Neuronal stem cell (in vitro differentiated cells): ENCODE measurements around the gene DZIP3.
"Not testable (repeated sequence)": the region's sequence is repeated elsewhere in the genome, so short reads cannot be mapped to it uniquely, and the experiment has no call there.

Experiments
- DNase-seq: peaks from one replicate; pipeline ENCODE4 v3.0.0-alpha.2; 2013; ENCODE audit warnings: low spot score
- H2AFZ ChIP-seq: one replicate; pipeline ENCODE4 v1.6.1; 2013; ENCODE audit warnings: mild to moderate bottlenecking, low read length, inconsistent platforms
- H2AK5ac ChIP-seq: 2 replicates; pipeline ENCODE4 v1.6.1; 2013; ENCODE audit warnings: low read depth, mild to moderate bottlenecking, inconsistent platforms, low read length, moderate library complexity, mixed read lengths
- H2BK120ac ChIP-seq: 2 replicates; pipeline ENCODE4 v1.6.1; 2013; ENCODE audit warnings: low read depth, mild to moderate bottlenecking, inconsistent platforms, low read length, moderate library complexity, mixed read lengths
- H2BK12ac ChIP-seq: one replicate; pipeline ENCODE4 v1.6.1; 2013; ENCODE audit warnings: low read length, inconsistent platforms
- H2BK15ac ChIP-seq: 2 replicates; pipeline ENCODE4 v1.6.1; 2013; ENCODE audit warnings: mild to moderate bottlenecking, low read length, inconsistent platforms, mixed read lengths
- H2BK5ac ChIP-seq: one replicate; pipeline ENCODE4 v1.6.1; 2013; ENCODE audit warnings: inconsistent platforms, mild to moderate bottlenecking, low read length, moderate library complexity
- H3K14ac ChIP-seq: one replicate; pipeline ENCODE4 v1.6.1; 2013; ENCODE audit warnings: low read length, inconsistent platforms
- H3K18ac ChIP-seq: 2 replicates; pipeline ENCODE4 v1.6.1; 2013; ENCODE audit warnings: low read length, inconsistent platforms
- H3K23ac ChIP-seq: 2 replicates; pipeline ENCODE4 v1.6.1; 2013; ENCODE audit warnings: low read depth, mild to moderate bottlenecking, mixed read lengths, low read length, inconsistent platforms; ENCODE audit not compliant: poor library complexity
- H3K27ac ChIP-seq: replicated peaks from 3 replicates; pipeline ENCODE4 v1.5.1; 2013; ENCODE audit warnings: low read length, inconsistent platforms
- H3K27me3 ChIP-seq, 3 experiments: 2 replicates each; pipeline ENCODE4 v1.6.1; 2013; ENCODE audit warnings: low read length in 3 of 3, mild to moderate bottlenecking in 2 of 3, inconsistent platforms in 1 of 3, low read depth in 1 of 3, mixed read lengths in 1 of 3, moderate library complexity in 1 of 3; ENCODE audit not compliant: control insufficient read depth in 3 of 3, insufficient read depth in 3 of 3
- H3K36me3 ChIP-seq, 2 donors: replicated peaks in 1 of 2; 2 replicates each; pipeline ENCODE4 v1.6.1; 2013; ENCODE audit warnings: low read length in 2 of 2; ENCODE audit not compliant: control insufficient read depth in 2 of 2, insufficient read depth in 2 of 2
- H3K4ac ChIP-seq: 2 replicates; pipeline ENCODE4 v1.6.1; 2013; ENCODE audit warnings: inconsistent platforms, mild to moderate bottlenecking, low read length, moderate library complexity
- H3K4me1 ChIP-seq, 2 donors: 1 replicate in 1 of 2; 2 replicates in 1 of 2; pipeline ENCODE4 v1.6.1; 2013; ENCODE audit warnings: low read length in 2 of 2, low read depth in 1 of 2; ENCODE audit not compliant: control insufficient read depth in 2 of 2, insufficient read depth in 1 of 2
- H3K4me2 ChIP-seq: one replicate; pipeline ENCODE4 v1.6.1; 2013; ENCODE audit warnings: mild to moderate bottlenecking, low read length, inconsistent platforms; ENCODE audit not compliant: insufficient read depth, poor library complexity, severe bottlenecking
- H3K4me3 ChIP-seq, 2 donors: 2 replicates each; pipeline ENCODE4 v1.5.1; 2013; ENCODE audit warnings: low read length in 2 of 2, mild to moderate bottlenecking in 2 of 2, inconsistent platforms in 1 of 2, moderate library complexity in 1 of 2
- H3K79me1 ChIP-seq: one replicate; pipeline ENCODE4 v1.6.1; 2013; ENCODE audit warnings: low read depth, mild to moderate bottlenecking, inconsistent platforms, low read length, moderate library complexity
- H3K9ac ChIP-seq: one replicate; pipeline ENCODE4 v1.6.1; 2013; ENCODE audit warnings: mild to moderate bottlenecking, low read depth, low read length, inconsistent platforms; ENCODE audit not compliant: poor library complexity
- H3K9me3 ChIP-seq, 2 donors: replicated peaks in 1 of 2; 2 replicates each; pipeline versions ENCODE3 to v1.6.1; 2013; ENCODE audit warnings: low read length in 2 of 2, mild to moderate bottlenecking in 2 of 2, inconsistent platforms in 1 of 2, low read depth in 1 of 2, mixed read lengths in 1 of 2, moderate library complexity in 1 of 2; ENCODE audit not compliant: control insufficient read depth in 2 of 2, insufficient read depth in 1 of 2
- H4K8ac ChIP-seq: one replicate; pipeline ENCODE4 v1.6.1; 2013; ENCODE audit warnings: low read depth, mild to moderate bottlenecking, inconsistent platforms, low read length, moderate library complexity
- H4K91ac ChIP-seq: one replicate; pipeline ENCODE4 v1.6.1; 2013; ENCODE audit warnings: low read length, low read depth, mild to moderate bottlenecking, inconsistent platforms; ENCODE audit not compliant: poor library complexity
- WGBS, 2 donors: extraction: QIAGEN DNeasy Blood & Tissue Kit; methylation state at CpG; one replicate each; pipeline ENCODE4 v1.1.7; 2013; ENCODE audit warnings: missing lambda C conversion rate in 2 of 2, mixed read lengths in 1 of 2; ENCODE audit not compliant: insufficient read length in 2 of 2, insufficient replicate concordance in 1 of 2; ENCODE audit errors: extremely low coverage in 2 of 2; 5-methylcytosine and 5-hydroxymethylcytosine counted together

The DZIP3 gene

DNA sequence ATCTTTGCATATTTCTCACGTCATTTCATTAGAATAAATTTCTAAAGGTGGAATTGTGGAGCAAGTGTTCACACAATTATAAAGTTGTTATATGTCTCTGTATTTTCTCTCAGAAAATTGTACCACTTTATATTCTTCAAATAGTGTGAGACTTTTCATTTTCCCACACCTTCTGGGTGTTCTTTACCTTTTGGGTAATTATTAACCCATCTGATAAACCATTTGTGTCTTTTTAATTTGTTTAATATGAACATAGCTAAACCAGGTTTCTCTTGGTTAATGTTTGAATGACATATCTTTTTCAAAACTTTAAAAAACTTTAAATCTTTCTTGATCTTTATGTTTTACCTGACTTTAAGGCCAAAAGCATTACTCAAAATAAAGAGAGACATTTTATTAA lies 40.5 kb downstream of the DZIP3 start:
- Histone ChIP-seq H2BK120ac (no peak overlapping the region), H2AK5ac (no peak overlapping the region), H2AFZ (no peak overlapping the region), H3K4me1 (no peaks in the 10 kb centered on the region), H3K4me3 (no peak overlapping the region), H2BK12ac (no peak overlapping the region), H3K4me2 (no peak overlapping the region), H3K36me3 (peaks cover 0 to 65% of the 10 kb centered on the region in 2 donors), H4K8ac (no peak overlapping the region), H3K79me1 (no peaks in the 10 kb centered on the region), H3K9ac (no peak overlapping the region), H3K18ac (no peak overlapping the region), H3K23ac (no peak overlapping the region), H3K4ac (no peak overlapping the region), H3K27ac (no peak overlapping the region), H3K27me3 (no peaks in the 10 kb centered on the region), H3K14ac (no peak overlapping the region), H2BK15ac (no peak overlapping the region), H4K91ac (no peak overlapping the region), H3K9me3 (no peaks in the 10 kb centered on the region), H2BK5ac (no peak overlapping the region)
- no CpG with 5 or more reads among the region's 1 CpG for WGBS, 2 donors
- no peak for DNase-seq

DNA sequence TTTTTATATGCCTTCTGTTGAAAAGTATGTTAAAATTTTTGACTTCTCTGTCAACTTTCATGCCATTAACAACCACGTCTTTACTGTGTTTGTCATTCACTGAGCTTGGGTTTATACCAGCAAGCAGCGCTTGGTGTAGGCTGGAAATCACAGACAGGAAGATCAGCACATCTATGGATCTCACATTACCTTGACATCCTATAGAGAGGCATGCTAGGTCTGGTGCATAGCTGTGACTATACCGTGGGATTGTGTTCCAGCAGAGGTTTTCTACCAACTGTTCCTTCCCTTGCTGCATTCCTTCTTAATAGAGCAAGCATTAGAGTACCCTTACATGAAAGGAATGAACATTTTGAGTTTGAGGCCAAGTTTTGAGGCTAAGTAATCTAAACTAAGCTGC lies 53.0 kb downstream of the DZIP3 start:
- no peak for DNase-seq
- H2AK5ac ChIP-seq: no peak overlapping the region
- H2BK5ac ChIP-seq: no peak overlapping the region
- H3K4me2 ChIP-seq: no peak overlapping the region
- H3K18ac ChIP-seq: no peak overlapping the region
- no peak overlapping the region for H2BK12ac ChIP-seq
- H3K27me3 ChIP-seq: no peaks in the 10 kb centered on the region
- peaks cover 5 to 38% of the 10 kb centered on the region in 2 donors for H3K36me3 ChIP-seq
- H3K4ac ChIP-seq: no peak overlapping the region
- no peaks in the 10 kb centered on the region for H3K4me1 ChIP-seq
- no peak overlapping the region for H3K23ac ChIP-seq
- no peaks in the 10 kb centered on the region for H3K79me1 ChIP-seq
- WGBS, 2 donors: no CpG with 5 or more reads among the region's 3 CpGs
- H3K27ac ChIP-seq: no peak overlapping the region
- no peak overlapping the region for H4K91ac ChIP-seq
- no peak overlapping the region for H2AFZ ChIP-seq
- H3K9ac ChIP-seq: no peak overlapping the region
- H3K4me3 ChIP-seq: no peak overlapping the region
- H4K8ac ChIP-seq: no peak overlapping the region
- no peak overlapping the region for H3K14ac ChIP-seq
- H2BK120ac ChIP-seq: no peak overlapping the region
- H3K9me3 ChIP-seq: no peaks in the 10 kb centered on the region
- no peak overlapping the region for H2BK15ac ChIP-seq

DNA sequence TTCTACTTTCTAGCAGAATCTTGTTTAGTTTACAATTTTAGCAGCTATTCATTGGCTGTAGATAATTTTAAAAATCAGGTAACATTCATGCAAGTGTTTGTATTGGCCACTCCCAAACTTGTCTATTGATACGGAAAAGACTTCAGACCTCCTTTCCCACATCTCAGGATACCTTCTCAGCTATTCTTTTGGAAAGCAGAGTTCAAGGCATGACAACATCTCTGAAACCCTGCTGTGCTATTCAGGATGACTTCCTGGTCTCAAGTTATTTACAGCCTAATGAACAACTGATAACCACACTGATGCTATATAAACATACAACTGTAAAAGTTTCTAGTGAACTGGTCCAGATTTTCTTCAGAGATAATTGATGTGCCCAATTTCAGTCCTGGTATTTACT lies 55.8 kb downstream of the DZIP3 start:
- no peak for DNase-seq
- Histone ChIP-seq H4K8ac (no peak overlapping the region), H2BK12ac (no peak overlapping the region), H3K4me1 (no peaks in the 10 kb centered on the region), H2AK5ac (no peak overlapping the region), H3K4me3 (no peak overlapping the region), H2BK5ac (no peak overlapping the region), H3K79me1 (no peaks in the 10 kb centered on the region), H3K36me3 (peaks cover 5 to 56% of the 10 kb centered on the region in 2 donors), H3K27me3 (no peaks in the 10 kb centered on the region), H3K23ac (no peak overlapping the region), H3K14ac (no peak overlapping the region), H2BK15ac (no peak overlapping the region), H3K4ac (no peak overlapping the region), H3K9ac (no peak overlapping the region), H2AFZ (no peak overlapping the region), H3K18ac (no peak overlapping the region), H4K91ac (no peak overlapping the region), H3K4me2 (no peak overlapping the region), H3K27ac (no peak overlapping the region), H2BK120ac (no peak overlapping the region), H3K9me3 (no peaks in the 10 kb centered on the region)
- no CpG with 5 or more reads among the region's 1 CpG for WGBS, 2 donors

DNA sequence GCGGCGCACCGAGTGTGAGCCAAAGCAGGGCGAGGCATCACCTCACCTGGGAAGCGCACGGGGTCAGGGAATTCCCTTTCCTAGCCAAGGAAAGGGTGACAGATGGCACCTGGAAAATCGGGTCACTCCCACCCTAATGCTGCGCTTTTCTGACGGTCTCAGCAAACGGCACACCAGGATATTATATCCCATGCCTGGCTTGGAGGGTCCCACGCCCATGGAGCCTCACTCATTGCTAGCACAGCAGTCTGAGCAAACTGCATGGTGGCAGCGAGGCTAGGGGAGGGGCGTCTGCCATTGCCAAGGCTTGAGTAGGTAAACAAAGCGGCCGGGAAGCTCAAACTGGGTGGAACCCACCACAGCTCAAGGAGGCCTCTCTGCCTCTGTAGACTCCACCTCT lies 66.1 kb downstream of the DZIP3 start:
- H3K9me3 ChIP-seq: peaks cover 3 to 21% of the 10 kb centered on the region in 2 donors
- not testable (repeated sequence) for H2BK15ac ChIP-seq, H3K9ac ChIP-seq, H2AK5ac ChIP-seq, H3K4ac ChIP-seq, H3K14ac ChIP-seq, H4K91ac ChIP-seq, H2AFZ ChIP-seq, H3K23ac ChIP-seq, H3K4me3 ChIP-seq, H3K18ac ChIP-seq, H2BK5ac ChIP-seq, DNase-seq, H4K8ac ChIP-seq, H3K27ac ChIP-seq, H3K79me1 ChIP-seq, H2BK12ac ChIP-seq, H3K4me1 ChIP-seq, H3K4me2 ChIP-seq, H3K27me3 ChIP-seq, H2BK120ac ChIP-seq
- WGBS, 2 donors: no CpG with 5 or more reads among the region's 15 CpGs
- H3K36me3 ChIP-seq: peaks cover 5 to 41% of the 10 kb centered on the region in 2 donors
